K562 (cell line): ENCODE data around the gene RNF212B. TPM values are rescaled to one million over a fixed set of nuclear protein-coding genes. Genes with fewer than 3 reads are reported as not detected.
A peak's percentile ranks its signal among the peaks of the same experiment; 100 is the strongest.

Experiments used
- ARHGAP35 ChIP-seq: fragments of 450-650 bp; IDR thresholded peaks from 2 replicates; pipeline ENCODE4 v1.6.1; 2018; ENCODE audit not compliant: partially characterized antibody
- CCNT2 ChIP-seq: IDR thresholded peaks from 2 replicates; pipeline ENCODE4 v1.6.1; 2011; ENCODE audit warnings: borderline replicate concordance, low read depth, mild to moderate bottlenecking, moderate library complexity, mixed read lengths, low read length; ENCODE audit not compliant: insufficient read length; ENCODE audit errors: extremely low read depth
- ELF2 ChIP-seq: fragments of 250-450 bp; sonication (Bioruptor Pico); IDR thresholded peaks from 2 replicates; pipeline ENCODE4 v1.5.0; 2021; ENCODE audit warnings: mild to moderate bottlenecking
- FOS ChIP-seq: IDR thresholded peaks from 3 replicates; pipeline ENCODE4 v1.6.1; 2011; ENCODE audit not compliant: insufficient read length; ENCODE audit errors: extremely low read depth
- GABPB1 ChIP-seq: sonication (generic); formaldehyde crosslinking; IDR thresholded peaks from 2 replicates; pipeline ENCODE4 v1.8.0; 2022; ENCODE audit warnings: mild to moderate bottlenecking, missing genetic modification reagents
- MCM7 ChIP-seq, 2 experiments: fragments of 450-650 bp; IDR thresholded peaks; 2 replicates each; pipeline ENCODE4 v1.6.1; 2016 to 2018
- MEIS2 ChIP-seq: fragments of 450-650 bp; IDR thresholded peaks from 2 replicates; pipeline ENCODE4 v1.6.1; 2014; ENCODE audit warnings: mild to moderate bottlenecking; ENCODE audit not compliant: partially characterized antibody
- MTA2 ChIP-seq: fragments of 450-650 bp; IDR thresholded peaks from 2 replicates; pipeline ENCODE4 v1.6.1; 2016; ENCODE audit warnings: low read depth
- MTA3 ChIP-seq: fragments of 450-650 bp; formaldehyde crosslinking; IDR thresholded peaks from 2 replicates; pipeline ENCODE4 v1.6.1; 2017; ENCODE audit warnings: mild to moderate bottlenecking, borderline replicate concordance
- PHB ChIP-seq: fragments of 250-450 bp; sonication (Bioruptor Pico); IDR thresholded peaks from 2 replicates; pipeline ENCODE4 v1.5.0; 2021
- PTTG1 ChIP-seq: fragments of 450-650 bp; IDR thresholded peaks from 2 replicates; pipeline ENCODE4 v1.6.1; 2016; ENCODE audit warnings: low read depth, mild to moderate bottlenecking, missing genetic modification characterization, missing compliant biosample characterization
- SAFB ChIP-seq: fragments of 200-400 bp; formaldehyde crosslinking; IDR thresholded peaks from 2 replicates; pipeline ENCODE4 v1.6.1; 2017; ENCODE audit warnings: low read depth, low read length, borderline replicate concordance
- SAP30 ChIP-seq: fragments of 200-600 bp; sonication (generic); IDR thresholded peaks from 2 replicates; pipeline ENCODE4 v1.6.1; 2012; ENCODE audit warnings: borderline replicate concordance, low read depth, mild to moderate bottlenecking, moderate library complexity, low read length, control low read depth, inconsistent platforms; ENCODE audit not compliant: insufficient read depth, poor library complexity, severe bottlenecking
- SPI1 ChIP-seq: IDR thresholded peaks from 2 replicates; pipeline ENCODE4 v1.6.1; 2011; ENCODE audit warnings: low read depth, low read length, control low read depth, borderline replicate concordance
- SREBF1 ChIP-seq: fragments of 150-350 bp; IDR thresholded peaks from 2 replicates; pipeline ENCODE4 v1.6.1; 2014; ENCODE audit warnings: antibody characterized with exemption, low read depth, low read length, borderline replicate concordance
- TAL1 ChIP-seq: fragments of 450-650 bp; IDR thresholded peaks from 2 replicates; pipeline ENCODE4 v1.6.1; 2016; ENCODE audit warnings: mild to moderate bottlenecking
- TBL1XR1 ChIP-seq, 2 experiments: IDR thresholded peaks; 2 replicates each; pipeline ENCODE4 v1.6.1; 2012; ENCODE audit warnings: improper control_type of control experiment in 2 of 2, low read length in 2 of 2, mild to moderate bottlenecking in 1 of 2
- ZKSCAN8 ChIP-seq: fragments of 200-800 bp; sonication (Bioruptor generic); IDR thresholded peaks from 2 replicates; pipeline ENCODE4 v1.6.1; 2016; ENCODE audit warnings: missing genetic modification characterization, missing compliant biosample characterization
- ZNF134 ChIP-seq: fragments of 250-450 bp; sonication (Bioruptor Pico); conservative IDR thresholded peaks from 2 replicates; pipeline ENCODE4 v1.4.0; 2020
- ZNF311 ChIP-seq: fragments of 250-450 bp; sonication (Bioruptor Pico); IDR thresholded peaks from 2 replicates; pipeline ENCODE4 v1.4.0; 2020; ENCODE audit warnings: mild to moderate bottlenecking, moderate library complexity
- ZNF551 ChIP-seq: fragments of 250-450 bp; sonication (Bioruptor Pico); IDR thresholded peaks from 2 replicates; pipeline ENCODE4 v1.5.0; 2021; ENCODE audit warnings: mild to moderate bottlenecking, moderate library complexity
- polyA plus RNA-seq, 8 experiments: library from polyadenylated mRNA; depleted of rRNA in 4 of 8; stranded (reverse) in 5 of 8; unstranded in 3 of 8; fragments of >200 nt; fragmentation: Nextera tagmentation in 2 of 8; fragmentation: Illumina TruSeq in 1 of 8; extraction: Ambion mirVana in 2 of 8; extraction: Trizol in 1 of 8; gene quantifications; 2 replicates each; pipeline versions ENCODE4 v1.2.1 to v1.2.3, GENCODE V29; 2011 to 2014; ENCODE audit warnings: inconsistent platforms in 1 of 8, missing spikeins in 1 of 8
- total RNA-seq, 7 experiments: library from RNA; depleted of rRNA in 6 of 7; stranded (reverse); fragments of >200 nt in 6 of 7; fragmentation: Illumina TruSeq in 2 of 7; extraction: Trizol in 2 of 7; gene quantifications; 2 replicates each; pipeline versions ENCODE4 v1.2.1 to v1.2.3, GENCODE V29; 2011 to 2021; ENCODE audit warnings: low replicate concordance in 1 of 7
- TF ChIP-seq, protein P1 (sequence below), 3 experiments: fragments of 200-800 bp in 1 of 3; sonication (Bioruptor generic) in 1 of 3; sonication (generic) in 1 of 3; formaldehyde crosslinking in 1 of 3; IDR thresholded peaks; 2 replicates each; pipeline versions ENCODE4 v1.6.1 to v1.8.0; 2016 to 2022; ENCODE audit warnings: mild to moderate bottlenecking in 2 of 3, missing compliant biosample characterization in 2 of 3, missing genetic modification characterization in 2 of 3, missing genetic modification reagents in 1 of 3
- TF ChIP-seq, protein P2 (sequence below): fragments of 250-450 bp; sonication (Bioruptor Pico); IDR thresholded peaks from 2 replicates; pipeline ENCODE4 v1.4.0; 2020; ENCODE audit warnings: borderline replicate concordance
- TF ChIP-seq, protein P3 (sequence below): sonication (generic); formaldehyde crosslinking; IDR thresholded peaks from 2 replicates; pipeline ENCODE4 v1.8.0; 2022; ENCODE audit warnings: mild to moderate bottlenecking, missing genetic modification reagents
- TF ChIP-seq, protein P4 (sequence below): IDR thresholded peaks from 2 replicates; pipeline ENCODE4 v1.6.1; 2011; ENCODE audit not compliant: insufficient read length; ENCODE audit errors: extremely low read depth

Gene RNF212B
- total and polyA plus RNA-seq, 9 of the 15 experiments (the other 6 are each of a cell fraction or from before 2014, with no cell fraction given) = 0.15 to 0.43 (median 0.27) TPM; not detected in 3

DNA sequence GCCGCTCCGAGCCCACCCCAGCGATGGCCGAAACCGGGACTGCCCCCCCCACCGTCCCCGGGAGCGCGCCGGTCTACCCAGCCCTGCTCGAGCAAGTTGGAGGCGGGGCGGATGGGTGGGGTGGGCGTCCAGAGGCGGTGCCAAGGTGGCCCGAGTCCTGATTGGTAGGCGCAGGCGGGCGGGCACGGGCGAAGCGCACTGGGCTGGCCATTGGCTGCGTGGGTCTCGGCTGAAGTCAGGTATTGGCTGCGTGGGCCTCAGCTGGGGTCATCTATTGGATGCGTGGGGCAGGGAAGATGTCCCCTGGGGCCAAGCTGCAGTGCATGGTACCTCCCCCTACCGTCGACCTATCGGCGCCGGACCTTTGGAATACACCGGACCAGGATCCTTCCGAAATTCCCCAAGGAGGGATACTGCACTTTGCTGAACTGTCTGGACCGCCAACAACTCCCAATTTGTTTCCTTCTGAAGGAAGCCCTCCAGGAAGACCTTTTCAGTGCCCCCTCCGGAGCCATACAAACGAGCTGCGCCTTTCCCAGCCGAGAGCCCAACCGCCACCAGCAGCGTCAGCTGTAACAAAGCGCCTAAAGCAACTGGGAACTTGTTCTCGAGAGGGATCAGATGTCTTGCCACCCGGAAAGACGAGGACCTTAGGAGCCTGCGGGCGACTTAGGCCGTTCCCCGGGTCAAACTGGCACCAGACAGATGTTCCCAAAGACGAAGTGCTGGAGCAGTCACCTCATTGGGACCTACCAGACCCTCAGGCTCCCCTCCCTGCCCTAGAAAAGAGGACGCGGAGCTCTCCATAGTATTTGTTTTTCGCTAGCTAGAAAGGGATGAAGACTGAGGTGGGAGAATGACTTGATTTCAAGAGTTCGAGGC is 48.5 kb downstream of the RNF212B start, which contains the start of gene HOMEZ (continued):
- TF ChIP-seq CCNT2 (peak; percentile 72), ARHGAP35 (no peak), FOS (peak; percentile 98), PHB (CRISPR knock-in tag) (no peak), ZNF551 (CRISPR knock-in tag) (no peak), ZNF311 (CRISPR knock-in tag) (no peak), SAFB (0 out of 2 replicates have a peak, but pooled peaks have one; percentile 40), MEIS2 (peak; percentile 28), TBL1XR1 (IDR thresholded peaks at IDR 0.05; ENCODE audit: low read length in 2 of 2) (no peak), MTA3 (peak; percentile 72; the same call in 1 of the 2 replicates), ZKSCAN8 (CRISPR knock-in tag) (no peak), TAL1 (no peak), SAP30 (peak; percentile 60), ELF2 (CRISPR knock-in tag) (no peak), SREBF1 (no peak), MTA2 (no peak), GABPB1 (CRISPR knock-in tag) (peak; percentile 25; the same call in 1 of the 2 replicates), ZNF134 (CRISPR knock-in tag) (no peak), MCM7 (IDR thresholded peaks at IDR 0.05) (no peak), SPI1 (no peak), PTTG1 (tag) (no peak)
- TF ChIP-seq, protein P1, sequence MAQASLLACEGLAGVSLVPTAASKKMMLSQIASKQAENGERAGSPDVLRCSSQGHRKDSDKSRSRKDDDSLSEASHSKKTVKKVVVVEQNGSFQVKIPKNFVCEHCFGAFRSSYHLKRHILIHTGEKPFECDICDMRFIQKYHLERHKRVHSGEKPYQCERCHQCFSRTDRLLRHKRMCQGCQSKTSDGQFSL (CRISPR knock-in tag; IDR thresholded peaks at IDR 0.05) = peak; percentile 99
- TF ChIP-seq, protein P1 (tag; IDR thresholded peaks at IDR 0.05) = peak in 1 of 2 experiments; percentile 99; a peak in 2 of 4 replicates
- TF ChIP-seq, protein P2, sequence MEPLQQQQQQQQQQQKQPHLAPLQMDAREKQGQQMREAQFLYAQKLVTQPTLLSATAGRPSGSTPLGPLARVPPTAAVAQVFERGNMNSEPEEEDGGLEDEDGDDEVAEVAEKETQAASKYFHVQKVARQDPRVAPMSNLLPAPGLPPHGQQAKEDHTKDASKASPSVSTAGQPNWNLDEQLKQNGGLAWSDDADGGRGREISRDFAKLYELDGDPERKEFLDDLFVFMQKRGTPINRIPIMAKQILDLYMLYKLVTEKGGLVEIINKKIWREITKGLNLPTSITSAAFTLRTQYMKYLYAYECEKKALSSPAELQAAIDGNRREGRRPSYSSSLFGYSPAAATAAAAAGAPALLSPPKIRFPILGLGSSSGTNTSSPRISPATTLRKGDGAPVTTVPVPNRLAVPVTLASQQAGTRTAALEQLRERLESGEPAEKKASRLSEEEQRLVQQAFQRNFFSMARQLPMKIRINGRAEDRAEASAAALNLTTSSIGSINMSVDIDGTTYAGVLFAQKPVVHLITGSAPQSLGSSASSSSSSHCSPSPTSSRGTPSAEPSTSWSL = no peak
- TF ChIP-seq, protein P3, sequence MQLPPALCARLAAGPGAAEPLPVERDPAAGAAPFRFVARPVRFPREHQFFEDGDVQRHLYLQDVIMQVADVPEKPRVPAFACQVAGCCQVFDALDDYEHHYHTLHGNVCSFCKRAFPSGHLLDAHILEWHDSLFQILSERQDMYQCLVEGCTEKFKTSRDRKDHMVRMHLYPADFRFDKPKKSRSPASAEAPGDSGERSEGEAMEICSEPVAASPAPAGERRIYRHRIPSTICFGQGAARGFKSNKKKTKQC = no peak
- TF ChIP-seq, protein P4, sequence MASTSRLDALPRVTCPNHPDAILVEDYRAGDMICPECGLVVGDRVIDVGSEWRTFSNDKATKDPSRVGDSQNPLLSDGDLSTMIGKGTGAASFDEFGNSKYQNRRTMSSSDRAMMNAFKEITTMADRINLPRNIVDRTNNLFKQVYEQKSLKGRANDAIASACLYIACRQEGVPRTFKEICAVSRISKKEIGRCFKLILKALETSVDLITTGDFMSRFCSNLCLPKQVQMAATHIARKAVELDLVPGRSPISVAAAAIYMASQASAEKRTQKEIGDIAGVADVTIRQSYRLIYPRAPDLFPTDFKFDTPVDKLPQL = no peak
